Endothelial cell of umbilical vein (primary cell): ENCODE data around the gene ADARB2. TPM values are rescaled to one million over a fixed set of nuclear protein-coding genes. Genes with fewer than 3 reads are reported as not detected.

Experiments
- BruUV-seq: library from RNA; stranded (reverse); fragments of 400-500 nt; replicated peaks from 2 replicates; lab custom pipeline; 2021; lab: Mats Ljungman, UMichigan
- CTCF ChIA-PET: fragments of 300-600, 350-600 bp; sonication (Branson Sonifier 250); formaldehyde crosslinking; loops from one replicate; lab custom pipeline; 2021; ENCODE audit warnings: antibody characterized with exemption, inconsistent platforms; lab: Charles Lee
- POLR2A ChIA-PET: fragments of 300-600, 350-600 bp; sonication (Branson Sonifier 250); formaldehyde crosslinking; loops from one replicate; lab custom pipeline; 2021; ENCODE audit warnings: antibody characterized with exemption, inconsistent platforms; lab: Charles Lee
- DNase-seq: peaks from one replicate; pipeline ENCODE4 v3.0.0-alpha.2; 2011; ENCODE audit warnings: low read depth, low spot score
- FAIRE-seq: peaks from 2 replicates; lab custom pipeline; 2011; peaks lifted over from hg19 to GRCh38; lab: Jason Lieb, UNC
- H2AFZ ChIP-seq: 2 replicates; pipeline ENCODE4 v1.6.0; 2012; ENCODE audit warnings: low read depth, low read length, control low read depth, inconsistent platforms
- H3K27ac ChIP-seq: 2 replicates; pipeline ENCODE4 v1.5.1; 2011; ENCODE audit warnings: low read depth, mild to moderate bottlenecking, control low read depth, low read length, moderate library complexity; ENCODE audit not compliant: insufficient read depth
- H3K27me3 ChIP-seq, 2 experiments: 2 replicates each; pipeline versions ENCODE4 v1.6.0 to v1.6.1; 2011; ENCODE audit warnings: low read length in 2 of 2, mixed read lengths in 1 of 2; ENCODE audit not compliant: control insufficient read depth in 2 of 2, insufficient read depth in 2 of 2
- H3K36me3 ChIP-seq, 2 experiments: 2 replicates in 1 of 2; 3 replicates in 1 of 2; pipeline ENCODE4 v1.5.1; 2011; ENCODE audit warnings: low read length in 2 of 2, mild to moderate bottlenecking in 1 of 2, moderate library complexity in 1 of 2; ENCODE audit not compliant: control insufficient read depth in 2 of 2, insufficient read depth in 2 of 2; ENCODE audit errors: extremely low read depth in 1 of 2
- H3K4me1 ChIP-seq: 3 replicates; pipeline ENCODE4 v1.5.1; 2011; ENCODE audit warnings: mild to moderate bottlenecking, low read length; ENCODE audit not compliant: control insufficient read depth, insufficient read depth; ENCODE audit errors: extremely low read depth
- H3K4me2 ChIP-seq: 2 replicates; pipeline ENCODE4 v1.6.1; 2011; ENCODE audit warnings: low read length, control low read depth, mixed read lengths; ENCODE audit not compliant: insufficient read depth
- H3K4me3 ChIP-seq, 3 experiments: fragments of 200-600 bp in 1 of 3; sonication (generic), shearing (Covaris generic) in 1 of 3; replicated peaks in 1 of 3; 2 replicates each; pipeline ENCODE4 v1.5.1; 2011 to 2016; ENCODE audit warnings: control low read depth in 3 of 3, low read length in 3 of 3, mild to moderate bottlenecking in 2 of 3, inconsistent platforms in 1 of 3, low read depth in 1 of 3, moderate library complexity in 1 of 3; ENCODE audit not compliant: insufficient read depth in 1 of 3
- H3K79me2 ChIP-seq: 2 replicates; pipeline ENCODE4 v1.6.0; 2012; ENCODE audit warnings: low read length, inconsistent platforms; ENCODE audit not compliant: control insufficient read depth, insufficient read depth
- H3K9ac ChIP-seq: replicated peaks from 2 replicates; pipeline ENCODE3; 2011; ENCODE audit warnings: low read length, control low read depth; ENCODE audit not compliant: insufficient read depth; ENCODE audit errors: extremely low read depth
- H3K9me1 ChIP-seq: replicated peaks from 3 replicates; pipeline ENCODE4 v1.6.0; 2011; ENCODE audit warnings: mild to moderate bottlenecking, low read length; ENCODE audit not compliant: control insufficient read depth, insufficient read depth; ENCODE audit errors: extremely low read depth
- H3K9me3 ChIP-seq: replicated peaks from 2 replicates; pipeline ENCODE4 v1.5.1; 2012; ENCODE audit warnings: low read length, inconsistent platforms; ENCODE audit not compliant: control insufficient read depth, insufficient read depth
- H4K20me1 ChIP-seq: replicated peaks from 2 replicates; pipeline ENCODE3; 2011; ENCODE audit warnings: mild to moderate bottlenecking, low read length; ENCODE audit not compliant: control insufficient read depth, insufficient read depth; ENCODE audit errors: extremely low read depth
- CTCF ChIP-seq, 2 donors: IDR thresholded peaks; 1 replicate in 1 of 2; 2 replicates in 1 of 2; pipeline ENCODE4 v1.5.1; 2011; ENCODE audit warnings: low read length in 2 of 2, mild to moderate bottlenecking in 2 of 2, moderate library complexity in 2 of 2, control low read depth in 1 of 2, inconsistent platforms in 1 of 2, low read depth in 1 of 2; ENCODE audit not compliant: insufficient read depth in 1 of 2; ENCODE audit errors: extremely low read depth in 1 of 2
- EZH2 ChIP-seq: IDR thresholded peaks from 2 replicates; pipeline ENCODE4 v1.6.1; 2012; ENCODE audit warnings: borderline replicate concordance, low read depth, mild to moderate bottlenecking, moderate library complexity, low read length, inconsistent platforms; ENCODE audit not compliant: severe bottlenecking
- FOS ChIP-seq: IDR thresholded peaks from 2 replicates; pipeline ENCODE4 v1.6.1; 2011; ENCODE audit warnings: mild to moderate bottlenecking, low read length, moderate library complexity, borderline replicate concordance; ENCODE audit not compliant: insufficient read depth
- GATA2 ChIP-seq: IDR thresholded peaks from 2 replicates; pipeline ENCODE4 v1.7.0; 2011; ENCODE audit warnings: low read depth, mild to moderate bottlenecking, moderate library complexity, mixed read lengths, low read length; ENCODE audit not compliant: insufficient read length, insufficient read depth
- MAX ChIP-seq: IDR thresholded peaks from 2 replicates; pipeline ENCODE4 v1.6.1; 2011; ENCODE audit not compliant: insufficient read depth, insufficient read length
- POLR2AphosphoS5 ChIP-seq: IDR thresholded peaks from 2 replicates; pipeline ENCODE4 v1.6.1; 2012; ENCODE audit warnings: low read depth, mild to moderate bottlenecking, control low read depth, low read length, moderate library complexity; ENCODE audit not compliant: insufficient read depth
- dilution Hi-C: fragments of 300-500 bp; cut with MboI; formaldehyde crosslinking; loops from one replicate; pipeline ENCODE4 v1.15.0; 2019; ENCODE audit warnings: low sequenced_read_pairs; ENCODE audit not compliant: extremely low pct_ligation_motif_present
- intact Hi-C: fragments of 100-400 bp; cut with micrococcal nuclease; formaldehyde crosslinking; loops from one replicate; pipeline ENCODE4 v1.10.0; 2022
- polyA plus RNA-seq, 4 experiments: library from polyadenylated mRNA; depleted of rRNA in 3 of 4; stranded (reverse) in 3 of 4; unstranded in 1 of 4; fragments of >200 nt; gene quantifications; 2 replicates each; pipeline versions ENCODE4 v1.2.1 to v1.2.3, GENCODE V29; 2011 to 2012; ENCODE audit warnings: missing spikeins in 1 of 4
- total RNA-seq: library from RNA; stranded (reverse); gene quantifications from 2 replicates; pipeline ENCODE4 v1.2.3, GENCODE V29; 2021

Gene ADARB2
- total and polyA plus RNA-seq, 2 donors (not counting 3 experiments of a cell fraction or from before 2014, with no cell fraction given) = not detected

DNA sequence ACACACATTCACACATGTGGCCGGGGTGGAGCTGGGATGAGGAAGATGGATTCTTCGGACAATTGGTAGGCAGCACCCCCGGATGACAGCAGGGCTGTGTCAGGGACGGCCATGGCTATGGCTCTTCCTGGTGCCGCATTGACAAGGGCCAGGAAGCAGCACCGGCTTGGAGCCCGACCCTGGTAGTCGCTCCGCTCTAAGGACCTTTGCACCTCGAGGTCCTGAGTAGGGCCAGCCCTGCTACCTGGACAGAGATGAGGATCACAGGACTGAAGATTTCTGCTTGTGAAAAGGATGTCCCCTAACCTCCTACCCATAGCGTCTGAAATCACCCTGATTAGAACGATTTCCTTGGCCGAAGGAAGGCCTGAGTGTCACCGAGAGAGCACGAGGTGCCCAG, 134.1 kb downstream of the ADARB2 start:
- Histone ChIP-seq H3K27ac (no peak overlapping the region), H3K4me3 (no peak overlapping the region), H3K9me3 (peaks cover 15% of the 10 kb centered on the region), H3K4me1 (no peaks in the 10 kb centered on the region), H3K79me2 (no peaks in the 10 kb centered on the region), H3K4me2 (no peak overlapping the region), H3K36me3 (no peaks in the 10 kb centered on the region), H3K9ac (no peak overlapping the region), H3K9me1 (no peaks in the 10 kb centered on the region), H3K27me3 (no peaks in the 10 kb centered on the region), H4K20me1 (no peaks in the 10 kb centered on the region), H2AFZ (no peak overlapping the region)
- CTCF ChIA-PET = no interaction called here
- DNase-seq (no peak), FAIRE-seq (no peak)
- TF ChIP-seq CTCF (IDR thresholded peaks at IDR 0.05; ENCODE audit: extremely low read depth in 1 of 2, insufficient read depth in 1 of 2, low read depth in 1 of 2, low read length in 2 of 2) (no peak), POLR2AphosphoS5 (no peak), EZH2 (no peak), GATA2 (no peak), FOS (no peak), MAX (no peak)
- no TSS peak for BruUV-seq
- dilution Hi-C loops = no loop called here
- intact Hi-C loops = no loop called here
- POLR2A ChIA-PET = no interaction called here
